Fibroblast of lung (primary cell): Measurements from ENCODE around the gene HAND1. TPM values are rescaled to one million over a fixed set of nuclear protein-coding genes. Genes with fewer than 3 reads are reported as not detected.

Source experiments
- DNase-seq, 2 donors: peaks; one replicate each; pipeline versions ENCODE4 v3.0.0 to v3.0.0-alpha.2; 2010; ENCODE audit warnings: low read depth in 2 of 2
- H2AFZ ChIP-seq: 2 replicates; pipeline ENCODE4 v1.5.1; 2012; ENCODE audit warnings: low read length, control low read depth, inconsistent platforms
- H3K27ac ChIP-seq: 2 replicates; pipeline ENCODE4 v1.5.1; 2011; ENCODE audit warnings: low read length, control low read depth; ENCODE audit not compliant: insufficient read depth
- H3K27me3 ChIP-seq: 2 replicates; pipeline ENCODE4 v1.5.1; 2011; ENCODE audit warnings: mild to moderate bottlenecking, low read length; ENCODE audit not compliant: control insufficient read depth, insufficient read depth
- H3K36me3 ChIP-seq: 2 replicates; pipeline ENCODE4 v1.5.1; 2011; ENCODE audit warnings: low read length; ENCODE audit not compliant: control insufficient read depth, insufficient read depth
- H3K4me1 ChIP-seq: 2 replicates; pipeline ENCODE4 v1.5.1; 2011; ENCODE audit warnings: low read length; ENCODE audit not compliant: control insufficient read depth, insufficient read depth; ENCODE audit errors: extremely low read depth
- H3K4me2 ChIP-seq: 2 replicates; pipeline ENCODE4 v1.5.1; 2011; ENCODE audit warnings: low read length, control low read depth; ENCODE audit not compliant: insufficient read depth; ENCODE audit errors: extremely low read depth
- H3K4me3 ChIP-seq, 4 experiments: fragments of 200-600 bp in 1 of 4; sonication (generic) in 1 of 4; replicated peaks in 1 of 4; 2 replicates each; pipeline ENCODE4 v1.5.1; 2011 to 2016; ENCODE audit warnings: low read length in 4 of 4, low read depth in 3 of 4, mild to moderate bottlenecking in 3 of 4, control low read depth in 2 of 4, inconsistent platforms in 1 of 4, mixed read lengths in 1 of 4; ENCODE audit not compliant: insufficient read depth in 1 of 4; ENCODE audit errors: control extremely low read depth in 1 of 4
- H3K79me2 ChIP-seq: 2 replicates; pipeline ENCODE4 v1.5.1; 2012; ENCODE audit warnings: mild to moderate bottlenecking, low read length, inconsistent platforms; ENCODE audit not compliant: control insufficient read depth, insufficient read depth
- H3K9ac ChIP-seq: 2 replicates; pipeline ENCODE4 v1.5.1; 2011; ENCODE audit warnings: mild to moderate bottlenecking, low read length, control low read depth; ENCODE audit not compliant: insufficient read depth
- H3K9me3 ChIP-seq: 2 replicates; pipeline ENCODE4 v1.5.1; 2012; ENCODE audit warnings: low read depth, low read length; ENCODE audit not compliant: control insufficient read depth, insufficient read depth
- H4K20me1 ChIP-seq: 2 replicates; pipeline ENCODE4 v1.5.1; 2011; ENCODE audit warnings: low read length; ENCODE audit not compliant: control insufficient read depth, insufficient read depth; ENCODE audit errors: extremely low read depth
- EZH2 ChIP-seq: IDR thresholded peaks from 2 replicates; pipeline ENCODE4 v1.5.1; 2012; ENCODE audit warnings: low read length, control low read depth, mild to moderate bottlenecking; ENCODE audit errors: missing control alignments
- polyA plus RNA-seq, 2 donors: library from polyadenylated mRNA; depleted of rRNA in 1 of 2; stranded (reverse) in 1 of 2; unstranded in 1 of 2; fragments of >200 nt; gene quantifications; 2 replicates each; pipeline ENCODE4 v1.2.1, GENCODE V29; 2011 to 2012; ENCODE audit warnings: missing spikeins in 1 of 2
- total RNA-seq: library from RNA; depleted of rRNA; stranded (reverse); fragments of >200 nt; gene quantifications from 2 replicates; pipeline ENCODE4 v1.2.1, GENCODE V29; 2014
- TF ChIP-seq, protein P1 (sequence below), 2 donors: IDR thresholded peaks in 1 of 2; conservative IDR thresholded peaks in 1 of 2; 1 replicate in 1 of 2; 2 replicates in 1 of 2; pipeline ENCODE4 v1.5.1; 2011 to 2012; ENCODE audit warnings: low read length in 2 of 2, control low read depth in 1 of 2, inconsistent platforms in 1 of 2, low read depth in 1 of 2, mild to moderate bottlenecking in 1 of 2

Gene HAND1
- total and polyA plus RNA-seq, 2 donors (not counting 1 experiment from before 2014, with no cell fraction given), result not detected

DNA sequence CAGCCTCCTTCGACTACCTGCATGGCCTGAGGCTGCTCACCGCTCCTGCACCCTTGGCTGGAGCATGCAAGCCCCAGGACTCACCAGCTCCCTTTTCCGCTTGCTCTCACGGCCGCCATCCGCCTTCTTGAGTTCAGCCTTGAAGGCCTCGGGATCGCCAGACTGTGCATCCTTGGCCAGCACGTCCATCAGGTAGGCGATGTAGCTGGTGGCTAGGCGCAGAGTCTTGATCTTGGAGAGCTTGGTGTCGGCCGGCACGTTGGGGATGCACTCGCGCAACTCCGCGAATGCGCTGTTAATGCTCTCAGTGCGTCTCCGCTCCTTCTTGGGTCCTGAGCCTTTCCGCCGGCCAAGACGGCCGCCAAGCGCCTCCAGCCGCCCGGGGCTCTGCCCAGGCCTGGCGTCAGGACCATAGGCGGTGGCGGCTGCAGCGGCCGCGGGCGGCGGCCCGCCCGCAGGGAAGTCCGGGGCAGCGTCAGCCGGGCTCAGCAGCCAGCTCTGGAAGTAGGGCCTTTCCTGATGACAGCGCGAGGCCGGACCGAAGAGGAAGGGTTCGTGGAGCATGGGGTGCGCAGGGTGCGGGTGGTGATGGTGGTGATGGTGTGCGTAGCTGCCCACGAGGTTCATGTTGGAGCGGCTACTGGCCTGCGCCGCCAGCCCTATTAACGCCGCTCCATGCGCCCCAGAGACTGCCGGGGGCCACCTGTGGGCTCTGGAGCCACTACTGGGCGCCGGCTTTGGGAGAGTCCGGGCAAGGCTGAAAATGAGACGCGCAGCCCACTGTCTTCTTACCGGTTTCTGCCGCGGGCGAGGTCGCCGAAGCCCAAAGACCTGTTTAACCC lies 424 bp downstream of the HAND1 start:
- DNase-seq, result peak in 1 of 2 donors; percentile 9
- no peaks in the 10 kb centered on the region for H3K36me3 ChIP-seq
- H3K27ac ChIP-seq, result no peak overlapping the region
- H3K9ac ChIP-seq, result no peak overlapping the region
- H3K79me2 ChIP-seq, result no peaks in the 10 kb centered on the region
- H2AFZ ChIP-seq, result no peak overlapping the region
- peaks cover 97% of the 10 kb centered on the region for H3K27me3 ChIP-seq
- H3K4me2 ChIP-seq, result peak overlapping the region; percentile 33
- H4K20me1 ChIP-seq, result no peaks in the 10 kb centered on the region
- H3K4me1 ChIP-seq, result no peaks in the 10 kb centered on the region
- H3K9me3 ChIP-seq, result no peaks in the 10 kb centered on the region
- TF ChIP-seq, protein P1, sequence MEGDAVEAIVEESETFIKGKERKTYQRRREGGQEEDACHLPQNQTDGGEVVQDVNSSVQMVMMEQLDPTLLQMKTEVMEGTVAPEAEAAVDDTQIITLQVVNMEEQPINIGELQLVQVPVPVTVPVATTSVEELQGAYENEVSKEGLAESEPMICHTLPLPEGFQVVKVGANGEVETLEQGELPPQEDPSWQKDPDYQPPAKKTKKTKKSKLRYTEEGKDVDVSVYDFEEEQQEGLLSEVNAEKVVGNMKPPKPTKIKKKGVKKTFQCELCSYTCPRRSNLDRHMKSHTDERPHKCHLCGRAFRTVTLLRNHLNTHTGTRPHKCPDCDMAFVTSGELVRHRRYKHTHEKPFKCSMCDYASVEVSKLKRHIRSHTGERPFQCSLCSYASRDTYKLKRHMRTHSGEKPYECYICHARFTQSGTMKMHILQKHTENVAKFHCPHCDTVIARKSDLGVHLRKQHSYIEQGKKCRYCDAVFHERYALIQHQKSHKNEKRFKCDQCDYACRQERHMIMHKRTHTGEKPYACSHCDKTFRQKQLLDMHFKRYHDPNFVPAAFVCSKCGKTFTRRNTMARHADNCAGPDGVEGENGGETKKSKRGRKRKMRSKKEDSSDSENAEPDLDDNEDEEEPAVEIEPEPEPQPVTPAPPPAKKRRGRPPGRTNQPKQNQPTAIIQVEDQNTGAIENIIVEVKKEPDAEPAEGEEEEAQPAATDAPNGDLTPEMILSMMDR (conservative IDR thresholded peaks at IDR 0.05 in 1 of 2, IDR thresholded peaks at IDR 0.05 in 1 of 2; ENCODE audit: low read depth in 1 of 2, low read length in 2 of 2), result no peak
- TF ChIP-seq EZH2, result peak; percentile 95
- no peak overlapping the region for H3K4me3 ChIP-seq

DNA sequence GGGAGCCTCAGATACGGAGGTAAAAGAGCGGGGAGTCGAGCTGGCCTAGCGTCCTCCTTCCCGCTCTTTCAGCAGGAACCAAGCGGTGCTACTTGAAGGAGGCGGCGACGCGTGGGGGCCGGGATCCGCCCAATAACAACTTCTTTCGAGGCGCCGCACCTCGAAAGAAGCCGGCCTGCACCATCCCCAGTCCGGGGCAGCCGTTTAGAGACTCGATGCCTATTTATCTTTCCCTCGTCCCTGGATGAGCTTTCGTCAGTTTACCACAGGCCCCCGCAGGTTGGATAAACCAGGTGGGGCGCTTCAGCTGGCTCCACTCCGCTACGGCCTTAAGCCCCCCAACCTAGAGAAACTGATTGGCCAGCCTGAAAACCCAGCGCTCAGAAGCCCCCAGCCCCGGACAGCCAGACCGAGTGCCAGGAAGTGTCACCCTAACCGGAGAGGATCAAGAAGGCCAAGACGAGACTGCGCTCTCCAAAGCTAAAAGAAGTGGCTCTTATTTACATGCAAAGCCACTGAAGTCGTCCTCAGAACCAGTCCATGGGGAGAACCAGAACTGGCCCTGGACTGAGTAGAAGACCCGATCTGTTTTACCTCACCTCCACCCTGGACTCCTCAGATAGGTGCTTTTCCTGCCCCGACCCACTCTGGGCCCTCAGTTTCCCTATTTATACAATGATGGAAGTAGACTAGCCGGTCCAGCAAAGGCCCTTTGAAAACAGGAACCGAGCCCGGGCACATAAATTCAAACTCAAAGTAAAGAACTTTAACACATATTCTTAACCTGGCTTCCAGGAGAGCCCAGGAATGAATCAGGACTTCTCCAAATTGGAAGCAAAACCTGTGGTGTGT lies 1.4 kb downstream of the HAND1 start:
- no peaks in the 10 kb centered on the region for H3K4me1 ChIP-seq
- no peaks in the 10 kb centered on the region for H4K20me1 ChIP-seq
- H3K4me2 ChIP-seq, result no peak overlapping the region
- no peaks in the 10 kb centered on the region for H3K36me3 ChIP-seq
- H3K9ac ChIP-seq, result no peak overlapping the region
- no peak overlapping the region for H2AFZ ChIP-seq
- H3K79me2 ChIP-seq, result no peaks in the 10 kb centered on the region
- H3K27me3 ChIP-seq, result peaks cover 97% of the 10 kb centered on the region
- DNase-seq, result no peak
- no peaks in the 10 kb centered on the region for H3K9me3 ChIP-seq
- H3K27ac ChIP-seq, result no peak overlapping the region
- no peak overlapping the region for H3K4me3 ChIP-seq
- TF ChIP-seq EZH2, result peak; percentile 6
- TF ChIP-seq, protein P1 (conservative IDR thresholded peaks at IDR 0.05 in 1 of 2, IDR thresholded peaks at IDR 0.05 in 1 of 2; ENCODE audit: low read depth in 1 of 2, low read length in 2 of 2), result no peak
